ENCODE measurements around the gene KLHL14. TPM values are rescaled to one million over a fixed set of nuclear protein-coding genes. Genes with fewer than 3 reads are reported as not detected.

The KLHL14 gene
- under 0.01 TPM in 1 of 2 replicates, not detected in the other for total RNA-seq

GRCh38 chr18:32772581-32773381 lies at the start of gene KLHL14:
Gene KLHL14, minus strand, starts transcription at chr18:32773023. Its CDS starts 2,432 bp downstream, at chr18:32770591.

